CD4-positive, alpha-beta T cell treated with Interleukin-21 for 1 hour (primary cell): ENCODE data around the gene CPLX3.

Source experiments
- DNase-seq: peaks from one replicate; pipeline ENCODE4 v3.0.0-alpha.2; 2020

Gene CPLX3

GRCh38 chr15:74850393-74850792 is 24.0 kb downstream of the CPLX3 start:
- no peak for DNase-seq

DNA sequence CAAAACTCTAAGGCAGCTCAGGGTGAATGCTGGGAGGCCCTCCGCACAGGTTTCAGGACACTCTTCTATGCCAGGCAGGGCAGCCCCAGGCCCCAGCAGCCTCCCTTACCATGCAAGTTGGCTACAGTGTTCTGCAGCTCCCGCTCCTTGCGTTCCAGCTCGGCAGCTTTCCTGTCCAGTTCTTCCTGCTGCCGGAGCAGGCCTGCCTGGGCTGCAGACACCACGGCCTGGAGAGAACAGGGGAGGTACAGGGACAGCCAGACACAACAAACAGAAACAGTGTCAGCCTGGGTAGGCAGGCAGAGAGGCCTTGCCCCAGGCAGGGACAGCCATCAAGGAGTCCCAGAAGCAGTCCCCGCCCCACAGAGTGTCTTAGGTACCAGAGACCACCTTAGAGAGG is 25.5 kb downstream of the CPLX3 start:
- DNase-seq: no peak

- no peak for DNase-seq
These were observed 28.1 kb downstream of the CPLX3 start for GRCh38 chr15:74854453-74855022.

DNA sequence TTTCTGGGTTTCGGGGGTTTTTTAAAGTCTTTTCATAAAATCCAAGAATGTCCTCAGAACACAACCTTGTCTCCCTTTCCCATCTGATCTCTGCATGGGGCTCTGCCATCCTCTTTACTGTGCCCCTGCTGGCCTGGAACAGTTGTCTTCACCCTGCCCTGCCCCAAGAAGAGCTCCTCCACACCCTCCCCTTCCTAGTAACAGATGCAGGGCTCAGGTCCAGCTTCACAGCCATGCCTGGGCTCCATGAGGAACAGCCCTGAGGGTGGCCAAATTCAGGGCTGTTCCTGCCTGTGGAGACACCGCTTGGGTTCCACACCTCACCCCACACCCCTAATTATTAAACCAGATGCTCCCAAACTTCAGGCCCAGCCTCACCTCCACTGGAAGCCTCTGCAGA is 29.4 kb downstream of the CPLX3 start:
- DNase-seq: no peak

DNA sequence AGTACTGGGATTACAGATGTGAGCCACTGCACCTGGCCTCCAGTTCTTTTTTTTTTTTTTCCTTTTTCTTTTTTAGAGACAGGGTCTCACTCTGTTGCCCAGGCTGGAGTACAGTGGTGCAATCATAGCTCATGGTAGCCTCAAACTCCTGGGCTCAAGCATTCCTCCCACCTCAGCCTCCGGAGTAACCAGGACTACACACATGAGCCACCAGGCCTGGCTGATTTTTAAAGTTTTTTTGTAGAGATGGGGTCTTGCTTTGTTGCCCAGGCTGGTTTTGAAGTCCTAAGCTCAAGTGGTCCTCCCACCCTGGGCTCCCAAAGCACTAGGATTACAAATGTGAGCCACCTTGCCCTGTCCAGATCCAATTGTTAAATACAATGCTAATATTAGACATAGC is 30.1 kb downstream of the CPLX3 start:
- DNase-seq: no peak

- DNase-seq: no peak
These were observed 30.7 kb downstream of the CPLX3 start for GRCh38 chr15:74857082-74857655.

GRCh38 chr15:74857671-74858368 is 31.4 kb downstream of the CPLX3 start:
- DNase-seq: no peak

DNA sequence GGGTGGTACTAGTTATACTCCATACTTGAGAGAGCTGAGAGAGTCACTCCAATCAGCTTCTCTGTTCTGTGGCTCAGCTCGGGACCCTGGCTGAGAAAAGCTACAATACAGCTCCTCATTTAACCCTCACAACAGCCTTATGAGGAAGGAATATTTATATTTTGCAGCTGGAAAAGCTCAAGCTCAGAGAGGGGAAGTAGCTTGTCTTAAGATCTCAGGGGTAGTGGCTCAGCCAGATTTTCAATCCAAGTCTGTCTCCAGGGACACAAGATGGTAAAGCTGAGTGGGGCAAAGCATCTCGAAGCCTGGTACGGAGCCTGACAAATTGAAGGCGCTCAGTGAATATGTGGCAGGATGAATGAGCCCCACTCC is 31.9 kb downstream of the CPLX3 start:
- DNase-seq: no peak

GRCh38 chr15:74863239-74864056 is 37.0 kb downstream of the CPLX3 start:
- no peak for DNase-seq

DNA sequence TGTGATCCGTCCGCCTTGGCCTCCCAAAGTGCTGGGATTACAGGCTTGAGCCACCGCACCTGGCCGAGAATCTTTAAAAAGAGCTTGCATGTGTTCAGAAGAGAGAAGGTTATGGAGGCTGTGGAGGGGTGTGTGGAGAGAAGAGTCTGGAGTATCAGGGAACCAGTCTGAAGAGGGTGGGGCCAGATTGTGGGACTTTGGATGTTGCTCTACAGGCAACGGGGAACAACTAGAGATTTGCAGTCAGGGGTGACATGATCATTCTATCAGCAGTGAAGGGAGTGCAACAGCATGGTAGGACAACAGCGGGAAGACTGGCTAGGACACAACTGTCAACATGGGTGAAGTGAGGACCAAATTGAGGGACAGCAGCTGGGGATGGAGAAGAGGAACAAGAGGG is 37.9 kb downstream of the CPLX3 start:
- no peak for DNase-seq

DNA sequence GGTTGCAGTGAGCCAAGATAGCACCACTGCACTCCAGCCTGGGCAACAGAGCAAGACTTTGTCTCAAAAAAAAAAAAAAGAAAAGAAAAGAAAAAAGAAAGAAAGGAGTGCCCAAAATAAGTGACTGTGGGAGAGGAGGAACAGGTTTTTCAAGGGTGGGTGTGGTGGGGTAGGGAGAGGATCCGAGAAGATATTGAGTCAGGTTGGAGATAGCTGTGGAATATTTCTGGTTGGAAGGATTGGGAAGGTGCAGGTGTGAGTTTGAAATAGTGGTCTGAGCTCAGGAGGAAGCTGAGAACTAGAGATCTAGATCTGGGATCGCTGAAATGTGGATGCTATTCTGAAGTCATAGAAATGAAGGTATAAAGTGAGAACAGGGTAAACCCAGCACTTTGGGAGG is 38.9 kb downstream of the CPLX3 start:
- no peak for DNase-seq

DNA sequence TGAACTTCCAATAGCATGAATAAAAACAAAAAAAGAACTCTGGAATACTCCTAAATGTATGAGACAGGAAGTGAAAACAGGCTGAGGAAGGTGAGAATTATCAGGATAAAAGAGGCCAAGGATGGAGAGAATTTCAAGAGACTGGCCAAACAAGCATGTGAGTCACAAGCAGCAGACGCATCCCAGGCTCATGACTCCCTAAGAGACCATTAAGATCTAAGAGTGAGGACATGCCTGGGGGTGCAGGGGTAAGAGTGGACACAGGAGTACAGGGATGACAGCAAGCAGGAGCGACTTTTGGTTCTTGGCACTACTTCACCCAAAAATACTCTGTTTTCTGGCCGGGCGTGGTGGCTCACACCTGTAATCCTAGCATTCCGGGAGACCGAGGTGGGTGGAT is 39.7 kb downstream of the CPLX3 start:
- no peak for DNase-seq

GRCh38 chr15:74867466-74868038 is 41.1 kb downstream of the CPLX3 start:
- no peak for DNase-seq

DNA sequence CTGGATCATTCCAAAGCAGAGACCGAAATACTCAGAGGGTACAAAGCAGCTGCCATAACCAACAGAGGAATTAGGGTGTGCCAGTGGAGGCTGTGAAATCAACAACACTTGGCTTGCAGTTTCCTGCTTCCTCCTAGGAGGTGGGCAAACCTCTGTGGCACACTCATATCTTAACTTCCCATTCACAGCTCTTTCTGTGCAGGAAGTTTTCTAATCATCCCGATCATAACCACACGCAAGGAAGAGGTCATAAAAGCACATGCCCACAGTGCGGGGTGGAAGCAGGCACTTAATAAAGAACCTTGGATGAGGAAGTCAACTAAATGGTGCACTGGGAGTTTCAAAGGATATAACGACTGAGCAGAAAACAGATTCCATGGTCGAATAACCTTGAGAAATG is 41.6 kb downstream of the CPLX3 start:
- peak; percentile 27 for DNase-seq

DNA sequence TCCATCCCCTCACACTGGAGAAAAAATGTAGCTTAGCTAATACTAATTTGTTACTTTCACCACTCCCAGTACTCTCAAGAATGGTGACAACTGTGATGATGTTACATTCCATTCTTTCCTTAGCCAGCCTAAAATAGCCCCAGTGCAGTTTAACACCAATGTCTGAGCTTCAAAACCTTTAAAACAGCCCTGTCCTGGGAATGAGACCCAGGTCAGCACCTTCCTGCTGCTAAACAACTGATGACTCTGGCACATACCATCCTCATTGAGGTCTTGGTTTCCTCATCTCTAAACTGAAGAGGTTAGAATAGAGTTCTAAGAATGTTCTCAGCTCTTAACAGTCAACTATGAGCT is 42.9 kb downstream of the CPLX3 start:
- DNase-seq: no peak

DNA sequence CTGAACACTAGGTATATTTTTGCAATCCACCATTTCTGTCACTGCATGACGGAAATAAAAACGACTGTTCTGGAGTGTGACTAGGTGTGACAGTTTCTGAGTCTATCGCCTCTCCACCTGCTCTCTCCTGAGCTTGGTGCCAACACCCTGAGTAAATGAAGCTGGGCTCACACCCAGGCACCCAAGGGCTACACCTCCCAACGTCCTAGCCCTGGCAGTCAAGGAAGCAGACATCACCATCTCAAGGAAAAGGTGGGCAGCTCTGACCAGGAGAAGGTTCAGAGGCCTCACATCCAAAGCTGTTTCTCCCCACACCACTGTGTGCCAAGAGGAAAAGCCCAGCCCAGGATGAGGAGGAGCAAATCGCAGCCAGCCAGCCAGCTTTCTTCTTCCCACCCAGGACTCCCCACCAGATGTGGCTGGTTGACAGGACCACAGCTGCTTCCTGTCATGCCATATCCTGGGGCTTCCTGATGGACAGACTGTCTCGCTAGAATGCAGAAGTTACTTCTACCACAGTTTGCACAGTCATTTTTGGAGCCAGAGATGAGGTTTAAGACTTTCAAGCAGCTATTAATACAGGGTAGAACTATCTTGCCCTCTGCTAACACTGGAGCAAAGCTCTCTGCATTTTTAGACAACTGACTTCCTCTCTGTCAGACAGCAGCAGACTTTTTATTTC is 43.4 kb downstream of the CPLX3 start:
- peak; percentile 47 for DNase-seq

DNA sequence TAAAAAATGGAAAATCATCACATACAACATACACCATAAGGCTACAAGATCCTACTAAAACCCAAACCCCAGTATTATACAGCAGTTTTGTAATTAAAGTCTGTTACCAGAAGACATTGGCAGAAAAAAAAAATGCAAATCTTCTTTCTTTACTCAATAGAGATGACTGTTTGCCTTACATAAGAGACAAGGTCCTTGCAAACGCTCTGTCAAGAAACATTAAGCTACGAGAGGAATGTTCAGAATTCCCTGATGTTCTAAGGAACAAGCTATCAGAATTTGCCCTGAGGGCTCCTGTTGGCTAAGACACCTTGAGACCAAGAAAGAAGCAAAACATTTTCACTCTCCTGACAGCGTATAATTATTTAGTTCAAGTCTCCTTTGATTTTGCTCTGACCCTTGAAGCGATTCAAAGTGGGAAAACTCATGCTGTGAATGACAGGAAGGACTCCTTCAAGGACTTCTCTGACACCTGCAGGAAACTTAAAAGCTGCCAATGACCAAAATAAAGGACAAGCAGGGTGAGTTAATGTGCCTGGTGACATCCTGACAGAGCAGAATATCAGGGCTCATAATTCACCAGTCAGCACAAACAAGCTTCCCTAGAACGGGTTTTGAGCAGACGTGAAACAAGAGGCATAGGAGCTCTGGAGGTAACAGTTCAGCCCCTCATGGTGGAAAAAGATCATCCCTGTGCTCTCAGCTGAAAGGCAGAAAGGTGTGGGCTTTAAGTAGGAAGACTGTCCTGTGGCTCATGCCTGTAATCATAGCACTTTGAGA is 44.2 kb downstream of the CPLX3 start:
- DNase-seq: no peak

- DNase-seq: no peak
These were observed 46.2 kb downstream of the CPLX3 start for GRCh38 chr15:74872702-74873035.

DNA sequence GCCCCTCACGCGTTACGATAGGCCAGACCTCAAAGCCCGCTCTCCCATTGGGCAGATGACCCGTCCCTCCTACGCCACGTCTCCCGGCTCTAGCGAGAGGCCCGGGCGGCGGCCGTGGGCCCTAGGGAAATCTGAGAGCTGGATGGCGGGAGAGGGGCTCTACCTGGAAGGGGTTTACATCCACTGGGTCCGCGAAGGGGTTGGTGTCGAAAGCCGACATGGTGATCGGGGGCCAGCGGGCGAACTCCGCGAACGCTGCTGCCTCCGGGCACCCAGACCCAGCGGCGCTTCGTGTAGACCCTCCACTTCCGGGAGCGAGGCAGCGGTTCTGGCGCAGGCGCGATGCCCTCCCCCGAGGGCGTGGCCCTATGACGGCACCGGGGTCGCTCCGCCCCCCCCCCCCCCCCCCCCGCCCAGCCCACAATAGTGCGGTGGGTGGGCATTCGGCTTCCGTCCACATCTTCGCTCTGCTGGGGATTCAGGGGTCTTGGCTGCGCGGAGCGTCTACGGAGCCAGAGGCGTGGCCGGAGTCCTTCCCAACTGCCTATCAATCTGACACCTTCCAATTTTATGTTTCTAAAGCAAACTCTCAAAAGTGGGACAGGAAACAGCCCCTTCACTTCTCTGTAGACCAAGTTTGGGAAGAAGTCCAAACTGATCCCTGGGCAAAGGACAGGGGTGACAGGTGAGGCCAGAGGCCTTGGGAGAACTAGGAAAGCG is 46.8 kb downstream of the CPLX3 start, which contains the start of gene SCAMP2:
SCAMP2 (minus strand) TSS at position 330 of the 720 bp plus-strand sequence; CDS start at position 220, 110 bp downstream.
- peak; percentile 92 for DNase-seq

GRCh38 chr15:74873756-74874424 is 47.5 kb downstream of the CPLX3 start:
- peak; percentile 30 for DNase-seq

GRCh38 chr15:74878273-74878672 is 51.8 kb downstream of the CPLX3 start:
- no peak for DNase-seq
